Measurements from ENCODE around the gene DUOX1. TPM values are rescaled to one million over a fixed set of nuclear protein-coding genes. Genes with fewer than 3 reads are reported as not detected.
A peak's percentile ranks its signal among the peaks of the same experiment; 100 is the strongest.

The DUOX1 gene
- total and polyA plus RNA-seq, 12 donors: 2.5 to 98.8 (median 23.6) TPM; not detected in 1

DNA sequence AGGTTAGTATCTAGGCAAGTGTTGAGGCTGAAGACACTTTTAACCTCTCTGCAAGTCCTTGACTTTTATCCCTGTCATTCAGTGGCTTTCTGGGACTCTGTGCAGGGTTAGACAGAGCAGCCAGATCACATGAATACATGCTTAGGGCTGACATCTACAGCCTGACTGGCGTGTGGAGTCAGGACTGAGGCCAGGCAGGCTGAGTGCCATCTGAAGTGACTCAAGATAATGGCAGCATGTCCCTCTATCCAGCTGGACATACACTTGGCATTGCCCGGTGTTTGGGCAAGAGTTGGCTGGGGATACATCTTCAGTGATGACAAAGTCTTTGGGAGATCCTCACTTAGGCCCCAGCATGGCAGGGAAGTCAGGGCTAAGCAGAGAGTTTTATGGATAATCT is 38.2 kb upstream of the DUOX1 start:
- DNase-seq: peak; percentile 60 to 90 (median 84)
- H3K27me3 ChIP-seq: no peaks in the 10 kb centered on the region
- WGBS, 4 donors: 41 to 58% (median 53%) methylated on average over 2 of the region's 2 CpGs
- intact Hi-C loops (cut with DNase I): no loop called here
- no peaks in the 10 kb centered on the region for H3K36me3 ChIP-seq (replicated peaks in 1 of 2)
- TF ChIP-seq, protein P1, sequence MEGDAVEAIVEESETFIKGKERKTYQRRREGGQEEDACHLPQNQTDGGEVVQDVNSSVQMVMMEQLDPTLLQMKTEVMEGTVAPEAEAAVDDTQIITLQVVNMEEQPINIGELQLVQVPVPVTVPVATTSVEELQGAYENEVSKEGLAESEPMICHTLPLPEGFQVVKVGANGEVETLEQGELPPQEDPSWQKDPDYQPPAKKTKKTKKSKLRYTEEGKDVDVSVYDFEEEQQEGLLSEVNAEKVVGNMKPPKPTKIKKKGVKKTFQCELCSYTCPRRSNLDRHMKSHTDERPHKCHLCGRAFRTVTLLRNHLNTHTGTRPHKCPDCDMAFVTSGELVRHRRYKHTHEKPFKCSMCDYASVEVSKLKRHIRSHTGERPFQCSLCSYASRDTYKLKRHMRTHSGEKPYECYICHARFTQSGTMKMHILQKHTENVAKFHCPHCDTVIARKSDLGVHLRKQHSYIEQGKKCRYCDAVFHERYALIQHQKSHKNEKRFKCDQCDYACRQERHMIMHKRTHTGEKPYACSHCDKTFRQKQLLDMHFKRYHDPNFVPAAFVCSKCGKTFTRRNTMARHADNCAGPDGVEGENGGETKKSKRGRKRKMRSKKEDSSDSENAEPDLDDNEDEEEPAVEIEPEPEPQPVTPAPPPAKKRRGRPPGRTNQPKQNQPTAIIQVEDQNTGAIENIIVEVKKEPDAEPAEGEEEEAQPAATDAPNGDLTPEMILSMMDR (IDR thresholded peaks at IDR 0.05): no peak
- TF ChIP-seq POLR2A (IDR thresholded peaks at IDR 0.05): no peak
- no peak overlapping the region for H3K4me3 ChIP-seq
- H3K9me3 ChIP-seq (replicated peaks in 1 of 3): no peaks in the 10 kb centered on the region
- H3K27ac ChIP-seq: peak overlapping the region in 4 of 5 donors; percentile 15 to 80 (median 70)
- H3K4me1 ChIP-seq (replicated peaks in 1 of 2): peaks cover 16 to 24% of the 10 kb centered on the region in 2 donors

DNA sequence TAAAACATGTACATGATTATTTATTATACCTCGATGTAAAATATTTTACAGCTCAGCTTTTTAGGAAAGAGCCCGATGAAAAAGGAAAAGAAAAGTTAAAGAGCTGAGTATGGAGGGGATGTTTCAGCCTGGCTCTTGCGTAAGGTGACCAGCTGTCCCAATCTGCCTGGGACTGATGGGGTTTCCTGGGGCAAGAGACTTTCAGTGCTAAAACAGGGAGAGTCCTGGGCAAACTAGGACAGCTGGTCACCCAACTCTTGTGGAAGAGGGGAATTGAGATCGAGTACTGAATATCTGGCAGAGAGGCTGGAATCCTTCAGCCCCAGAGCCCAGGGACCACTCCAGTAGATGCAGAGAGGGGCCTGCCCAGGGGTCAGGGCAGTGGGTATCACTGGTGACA is 36.8 kb upstream of the DUOX1 start:
- intact Hi-C loops (cut with DNase I): no loop called here
- no peak overlapping the region for H3K4me3 ChIP-seq
- no peak for TF ChIP-seq POLR2A (IDR thresholded peaks at IDR 0.05)
- TF ChIP-seq, protein P1 (IDR thresholded peaks at IDR 0.05): no peak
- peak in 1 of 7 donors; percentile 11 for DNase-seq
- 88 to 90% (median 89%) methylated on average over 4 of the region's 4 CpGs for WGBS, 4 donors
- no peaks in the 10 kb centered on the region for H3K36me3 ChIP-seq (replicated peaks in 1 of 2)
- H3K27ac ChIP-seq: no peak overlapping the region
- H3K4me1 ChIP-seq (replicated peaks in 1 of 2): peaks cover 15 to 24% of the 10 kb centered on the region in 2 donors
- no peaks in the 10 kb centered on the region for H3K9me3 ChIP-seq (replicated peaks in 1 of 3)
- no peaks in the 10 kb centered on the region for H3K27me3 ChIP-seq

DNA sequence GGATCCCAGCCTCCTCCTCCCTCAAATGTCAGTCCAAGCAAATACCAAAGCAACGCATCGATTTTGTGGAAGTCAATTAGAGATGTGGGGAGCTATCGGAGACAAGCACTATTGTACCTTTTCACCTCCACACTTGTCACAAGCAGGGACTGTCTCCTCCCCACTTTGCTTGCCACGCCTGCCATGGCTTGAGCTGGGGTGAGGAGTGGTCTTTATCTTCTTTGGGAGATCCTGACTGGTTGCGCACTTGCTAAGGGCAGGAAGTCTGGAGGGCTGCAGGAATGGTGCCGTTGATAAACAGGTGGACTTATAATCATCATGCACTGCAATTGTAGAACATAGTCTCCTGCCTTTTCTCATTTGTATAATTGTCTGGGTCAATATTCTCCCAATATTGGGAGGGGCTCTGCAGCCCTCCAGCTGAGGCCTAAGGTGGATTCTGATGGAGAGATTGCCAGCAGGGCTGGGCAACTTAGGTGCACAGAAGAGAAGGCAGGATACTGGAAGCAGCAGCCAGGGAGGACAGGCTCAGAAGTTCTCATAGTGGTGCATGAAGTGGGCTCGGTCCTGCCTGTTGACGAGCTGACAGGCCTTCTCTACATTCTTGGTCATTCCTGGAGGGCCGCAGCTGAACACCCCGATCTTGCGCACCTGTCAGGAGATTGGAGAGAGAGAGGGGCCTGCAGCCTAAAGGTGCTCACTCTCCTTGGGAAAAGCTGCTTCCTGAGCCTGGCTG is 36.0 kb upstream of the DUOX1 start:
- intact Hi-C loops (cut with DNase I): no loop called here
- no peak overlapping the region for H3K4me3 ChIP-seq
- TF ChIP-seq, protein P1 (IDR thresholded peaks at IDR 0.05): no peak
- no peak for TF ChIP-seq POLR2A (IDR thresholded peaks at IDR 0.05)
- H3K4me1 ChIP-seq (replicated peaks in 1 of 2): peaks cover 9 to 18% of the 10 kb centered on the region in 2 donors
- no peaks in the 10 kb centered on the region for H3K27me3 ChIP-seq
- H3K27ac ChIP-seq: no peak overlapping the region
- H3K9me3 ChIP-seq (replicated peaks in 1 of 3): no peaks in the 10 kb centered on the region
- 86 to 97% (median 94%) methylated on average over 6 to 11 of the region's 11 CpGs for WGBS, 4 donors
- peak in 1 of 7 donors; percentile 4 for DNase-seq
- no peaks in the 10 kb centered on the region for H3K36me3 ChIP-seq (replicated peaks in 1 of 2)

DNA sequence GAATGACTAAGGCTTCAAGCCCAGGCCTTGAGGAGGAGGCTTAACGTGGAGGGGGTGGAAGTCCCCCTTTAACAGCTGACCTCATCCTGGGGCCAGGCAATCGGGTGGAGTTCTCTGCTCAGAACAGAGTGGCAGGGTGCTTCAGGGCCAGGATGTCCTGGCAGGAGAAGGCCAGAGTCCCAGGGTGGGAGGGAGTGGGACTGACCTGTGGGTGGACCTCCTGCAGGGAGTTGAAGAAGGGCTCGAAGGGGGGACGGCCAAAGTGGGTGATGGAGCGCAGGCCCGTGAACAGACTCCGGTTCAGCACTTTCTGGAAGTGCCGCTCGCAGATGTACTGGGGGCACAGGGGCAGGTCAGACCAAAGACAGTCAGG is 35.5 kb upstream of the DUOX1 start:
- WGBS, 4 donors: 76 to 79% (median 78%) methylated on average over 6 to 9 of the region's 9 CpGs
- Histone ChIP-seq H3K4me1 (replicated peaks in 1 of 2) (peaks cover 3 to 12% of the 10 kb centered on the region in 2 donors), H3K27me3 (no peaks in the 10 kb centered on the region), H3K36me3 (replicated peaks in 1 of 2) (no peaks in the 10 kb centered on the region), H3K27ac (no peak overlapping the region), H3K9me3 (replicated peaks in 1 of 3) (no peaks in the 10 kb centered on the region), H3K4me3 (no peak overlapping the region)
- peak in 4 of 7 donors; percentile 37 to 61 (median 60) for DNase-seq
- TF ChIP-seq POLR2A (IDR thresholded peaks at IDR 0.05): no peak
- TF ChIP-seq, protein P1 (IDR thresholded peaks at IDR 0.05): no peak
- intact Hi-C loops (cut with DNase I): no loop called here

Data from adrenal gland (tissue), 12 donors.